GM21529 (cell line): ENCODE measurements around the gene GRHPR.
"Not testable (repeated sequence)": the region's sequence is repeated elsewhere in the genome, so short reads cannot be mapped to it uniquely, and the experiment has no call there.

ENCODE experiments used
- ATAC-seq: cut with Tn5 transposase; IDR thresholded peaks from one replicate; pipeline ENCODE4 v1.9.1; 2021; ENCODE audit not compliant: unreplicated experiment

GRHPR gene

DNA sequence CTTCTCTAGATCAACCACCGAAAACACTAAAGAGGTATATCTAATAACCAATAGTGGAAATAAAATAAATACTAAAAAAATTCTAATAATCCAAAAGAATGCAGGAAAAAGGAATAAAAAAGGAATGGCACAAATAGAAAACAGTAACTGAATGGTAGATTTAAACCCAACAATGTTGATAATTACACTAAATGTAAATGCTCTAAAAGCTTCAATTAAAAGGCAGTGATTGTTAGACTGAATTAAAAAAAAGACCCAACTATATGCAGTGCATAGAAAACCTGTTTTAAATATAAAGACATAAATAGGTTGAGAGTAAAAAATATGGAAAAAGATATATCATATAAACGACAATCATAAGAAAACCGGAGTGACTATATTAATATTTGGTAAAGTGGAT, 51.9 kb downstream of the GRHPR start:
- no peak for ATAC-seq

- no peak for ATAC-seq
Measured at GRCh38 chr9:37476930-37477329, 54.4 kb downstream of the GRHPR start.

DNA sequence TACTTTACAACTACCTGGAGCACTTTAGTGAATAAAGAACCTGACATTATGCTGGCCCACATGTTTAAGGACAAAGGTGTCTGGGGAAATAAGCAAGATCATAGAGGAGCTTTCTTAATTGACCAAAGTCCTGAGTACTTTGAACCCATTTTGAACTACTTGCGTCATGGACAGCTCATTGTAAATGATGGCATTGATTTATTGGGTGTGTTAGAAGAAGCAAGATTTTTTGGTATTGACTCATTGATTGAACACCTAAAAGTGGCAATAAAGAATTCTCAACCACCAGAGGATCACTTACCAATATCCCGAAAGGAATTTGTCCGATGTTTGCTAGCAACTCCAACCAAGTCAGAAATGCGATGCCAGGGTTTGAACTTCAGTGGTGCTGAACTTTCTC, 54.9 kb downstream of the GRHPR start:
- ATAC-seq: not testable (repeated sequence)

GRCh38 chr9:37477987-37478619, 55.6 kb downstream of the GRHPR start:
- ATAC-seq: not testable (repeated sequence)

DNA sequence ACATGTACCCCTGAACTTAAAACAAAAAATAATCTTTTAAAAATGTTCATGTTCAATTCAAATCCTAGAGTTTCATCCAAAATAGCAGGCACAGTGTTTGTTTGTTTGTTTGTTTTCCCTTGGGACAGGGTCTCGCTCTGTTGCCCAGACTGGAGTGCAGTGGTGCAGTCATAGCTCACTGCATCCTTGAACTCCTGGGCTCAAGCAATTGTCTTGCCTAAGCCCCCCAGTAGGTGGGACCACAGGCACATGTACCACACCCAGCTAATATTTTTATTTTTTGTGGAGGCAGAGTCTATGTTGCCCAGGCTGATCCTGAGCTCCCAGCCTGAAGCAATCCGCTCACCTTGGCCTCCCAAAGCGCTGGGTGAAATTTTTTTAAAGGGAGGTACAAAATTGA, 58.3 kb downstream of the GRHPR start:
- no peak for ATAC-seq

DNA sequence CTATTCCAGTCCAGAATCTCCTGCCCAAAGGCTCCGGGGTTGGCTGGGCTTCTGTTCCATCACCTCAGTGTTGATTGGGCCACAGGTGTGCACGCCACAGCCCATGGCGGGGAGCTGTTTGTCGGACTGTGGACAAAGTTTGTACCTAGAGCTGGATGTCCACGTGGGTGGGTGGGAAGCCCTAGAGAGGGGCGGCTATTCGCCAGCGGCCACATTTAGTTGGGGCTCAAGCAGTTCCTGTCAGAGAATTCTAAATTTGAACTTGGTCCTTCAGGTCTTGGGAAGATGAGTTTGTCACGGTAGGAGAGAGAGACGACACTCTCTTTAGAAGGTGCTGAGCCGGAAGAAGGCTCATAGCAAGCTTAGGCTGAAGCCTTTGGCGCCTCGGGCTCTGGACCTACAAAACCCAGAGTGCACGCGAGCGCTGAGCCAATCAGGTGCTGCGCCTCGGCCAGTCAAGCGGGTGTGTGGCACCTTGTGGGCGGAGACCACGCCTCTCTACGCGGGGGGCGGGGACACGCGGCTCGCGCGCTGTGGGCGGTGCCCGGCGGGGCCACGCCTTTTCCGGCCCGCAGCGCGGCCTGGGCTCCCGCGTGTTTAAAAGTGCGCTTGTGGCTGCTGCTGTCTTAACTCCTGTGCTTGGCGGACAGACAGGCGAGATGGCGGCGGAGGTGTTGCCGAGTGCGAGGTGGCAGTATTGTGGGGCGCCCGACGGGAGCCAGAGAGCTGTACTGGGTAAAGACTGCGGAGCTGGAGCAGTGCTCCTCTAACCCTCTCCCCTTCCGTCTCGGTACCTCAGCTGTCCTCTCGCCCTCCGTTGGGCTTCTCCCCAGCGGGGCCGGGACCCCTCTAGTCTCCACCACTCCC, 63.1 kb downstream of the GRHPR start, which contains the start of gene POLR1E:
Gene POLR1E, plus strand, starts transcription at position 560 of the 867 bp plus-strand sequence. Its CDS starts 100 bp downstream, at position 660.
- ATAC-seq: peak; percentile 95

GRCh38 chr9:37486256-37486615, 63.7 kb downstream of the GRHPR start:
- no peak for ATAC-seq
